ENCODE measurements around the gene SLC43A2. TPM values are rescaled to one million over a fixed set of nuclear protein-coding genes. Genes with fewer than 3 reads are reported as not detected.

The SLC43A2 gene
- total and polyA plus RNA-seq, 2 of the 13 experiments (the other 11 are each of a cell fraction or from before 2014, with no cell fraction given): 7.3 to 20.0 TPM

- TF ChIP-seq THAP7 (CRISPR knock-in tag; IDR thresholded peaks at IDR 0.05): no peak
- TF ChIP-seq FOXJ3 (CRISPR knock-in tag; IDR thresholded peaks at IDR 0.05; ENCODE audit: borderline replicate concordance): no peak
Observed at GRCh38 chr17:1583556-1583955, 45.1 kb downstream of the SLC43A2 start (continued).

GRCh38 chr17:1582374-1582773 lies 46.3 kb downstream of the SLC43A2 start:
- Histone ChIP-seq H3K4me1 (ENCODE audit: insufficient read depth, low read length) (peaks cover 48% of the 10 kb centered on the region), H4K20me1 (ENCODE audit: insufficient read depth, low read length) (no peaks in the 10 kb centered on the region), H3K27me3 (ENCODE audit: control insufficient read depth in 1 of 2, insufficient read depth in 2 of 2, low read length in 2 of 2) (no peaks in the 10 kb centered on the region), H3K36me3 (replicated peaks in 1 of 2; ENCODE audit: control insufficient read depth in 1 of 2, insufficient read depth in 2 of 2, low read length in 2 of 2) (peaks cover 0 to 1% of the 10 kb centered on the region in 2 experiments; a peak in 1 of 5 replicates), H3K9ac (ENCODE audit: insufficient read depth, low read depth, low read length) (no peak overlapping the region), H3K4me2 (ENCODE audit: low read depth, low read length) (no peak overlapping the region), H2AFZ (ENCODE audit: low read length) (no peak overlapping the region), H3K4me3 (replicated peaks in 1 of 3; ENCODE audit: insufficient read depth in 1 of 3, low read depth in 2 of 3, low read length in 3 of 3) (no peak overlapping the region), H3K9me3 (ENCODE audit: low read length) (no peaks in the 10 kb centered on the region), H3K79me2 (ENCODE audit: insufficient read depth, low read length) (no peaks in the 10 kb centered on the region), H3K27ac (ENCODE audit: extremely low read length, insufficient read depth, low read length) (no peak overlapping the region)
- ChIA-PET POLR2A (interaction anchor here (0.6 to 1.1 kb wide), 2 partner anchors 15 to 46 kb away, joined by 3 to 4 read pairs; partner anchors contain the start of gene SLC43A2), CTCF (ENCODE audit: low intra/inter-chr PET ratio, low total read pairs) (no interaction called here)
- no peak for FAIRE-seq
- DNase-seq (ENCODE audit: low spot score): no peak
- WGBS (ENCODE audit: low lambda C conversion rate): 98% methylated on average over 8 of the region's 10 CpGs
- BruUV-seq (replicated peaks): no TSS peak
- intact Hi-C loops (cut with micrococcal nuclease; ENCODE audit: unreplicated experiment): no loop called here
- no peak for ATAC-seq
- TF ChIP-seq TERF1 (CRISPR knock-in tag; IDR thresholded peaks at IDR 0.05): no peak
- TF ChIP-seq ZNF775 (CRISPR knock-in tag; IDR thresholded peaks at IDR 0.05; ENCODE audit: borderline replicate concordance): no peak
- TF ChIP-seq ZNF362 (CRISPR knock-in tag; IDR thresholded peaks at IDR 0.05; ENCODE audit: borderline replicate concordance): no peak
- no peak for TF ChIP-seq HMGA1 (CRISPR knock-in tag; conservative IDR thresholded peaks at IDR 0.05)
- in situ Hi-C loops (cut with HindIII; ENCODE audit: extremely low pct_ligation_motif_present, low pct_unique_long_range_greater_than_20kb): no loop called here

Data from HepG2 (cell line).